Measurements from ENCODE around the gene ZNF425. TPM values are rescaled to one million over a fixed set of nuclear protein-coding genes. Genes with fewer than 3 reads are reported as not detected.

Gene ZNF425
- total and polyA plus RNA-seq, 4 donors: 0.25 to 0.98 (median 0.58) TPM

- Histone ChIP-seq H3K36me3 (ENCODE audit: control insufficient read depth in 4 of 4, insufficient read depth in 3 of 4, low read depth in 1 of 4, low read length in 3 of 4) (peaks cover 0 to 2% (median 0%) of the 10 kb centered on the region in 4 donors), H3K4me1 (ENCODE audit: control insufficient read depth in 4 of 4, insufficient read depth in 4 of 4, low read length in 3 of 4) (no peaks in the 10 kb centered on the region), H3K9ac (ENCODE audit: low read depth in 1 of 2, low read length in 2 of 2) (no peak overlapping the region), H3K4me3 (ENCODE audit: low read depth in 1 of 3, low read length in 3 of 3) (no peak overlapping the region), H3K27me3 (ENCODE audit: control insufficient read depth in 4 of 4, insufficient read depth in 4 of 4, low read length in 3 of 4) (no peaks in the 10 kb centered on the region), H3K9me3 (ENCODE audit: control insufficient read depth in 4 of 4, low read length in 3 of 4) (no peaks in the 10 kb centered on the region), H3K27ac (ENCODE audit: low read depth in 1 of 2, low read length in 2 of 2) (no peak overlapping the region)
- no peak for TF ChIP-seq HNF4A (conservative IDR thresholded peaks at IDR 0.05)
- TF ChIP-seq NR2F2 (IDR thresholded peaks at IDR 0.05): no peak
- TF ChIP-seq ATF3 (IDR thresholded peaks at IDR 0.05): no peak
- TF ChIP-seq ZBTB33 (IDR thresholded peaks at IDR 0.05): no peak
- TF ChIP-seq EGR1 (IDR thresholded peaks at IDR 0.05; ENCODE audit: low read depth in 2 of 2): no peak
- TF ChIP-seq HNF4G (IDR thresholded peaks at IDR 0.05): no peak
- 86% methylated on average over 1 of the region's 1 CpG for WGBS
- DNase-seq (ENCODE audit: low spot score): no peak
Observed at GRCh38 chr7:149102666-149103065, 23.5 kb downstream of the ZNF425 start.

- no peak for DNase-seq (ENCODE audit: low spot score)
- Histone ChIP-seq H3K27me3 (ENCODE audit: control insufficient read depth in 4 of 4, insufficient read depth in 4 of 4, low read length in 3 of 4) (no peaks in the 10 kb centered on the region), H3K4me1 (ENCODE audit: control insufficient read depth in 4 of 4, insufficient read depth in 4 of 4, low read length in 3 of 4) (no peaks in the 10 kb centered on the region), H3K9ac (ENCODE audit: low read depth in 1 of 2, low read length in 2 of 2) (no peak overlapping the region), H3K27ac (ENCODE audit: low read depth in 1 of 2, low read length in 2 of 2) (no peak overlapping the region), H3K4me3 (ENCODE audit: low read depth in 1 of 3, low read length in 3 of 3) (no peak overlapping the region), H3K36me3 (ENCODE audit: control insufficient read depth in 4 of 4, insufficient read depth in 3 of 4, low read depth in 1 of 4, low read length in 3 of 4) (peaks cover 0 to 2% (median 0%) of the 10 kb centered on the region in 4 donors), H3K9me3 (ENCODE audit: control insufficient read depth in 4 of 4, low read length in 3 of 4) (no peaks in the 10 kb centered on the region)
- 93% methylated on average over 2 of the region's 2 CpGs for WGBS
- TF ChIP-seq ATF3 (IDR thresholded peaks at IDR 0.05): no peak
- no peak for TF ChIP-seq RAD21 (IDR thresholded peaks at IDR 0.05)
- no peak for TF ChIP-seq EGR1 (IDR thresholded peaks at IDR 0.05; ENCODE audit: low read depth in 2 of 2)
- no peak for TF ChIP-seq RXRA (IDR thresholded peaks at IDR 0.05)
- no peak for TF ChIP-seq TAF1 (conservative IDR thresholded peaks at IDR 0.05)
- TF ChIP-seq YY1 (IDR thresholded peaks at IDR 0.05): no peak
- TF ChIP-seq SP1 (IDR thresholded peaks at IDR 0.05): no peak
- TF ChIP-seq CTCF (IDR thresholded peaks at IDR 0.05; ENCODE audit: low read depth, low read length, missing input control): no peak
- no peak for TF ChIP-seq REST (IDR thresholded peaks at IDR 0.05)
- TF ChIP-seq GABPA (IDR thresholded peaks at IDR 0.05 in 1 of 2, conservative IDR thresholded peaks at IDR 0.05 in 1 of 2): no peak
- no peak for TF ChIP-seq ZBTB33 (IDR thresholded peaks at IDR 0.05)
- no peak for TF ChIP-seq NR2F2 (IDR thresholded peaks at IDR 0.05)
- no peak for TF ChIP-seq JUND (IDR thresholded peaks at IDR 0.05)
- TF ChIP-seq MAX (IDR thresholded peaks at IDR 0.05): no peak
- no peak for TF ChIP-seq HNF4G (IDR thresholded peaks at IDR 0.05)
- no peak for TF ChIP-seq FOXA1 (IDR thresholded peaks at IDR 0.05)
- TF ChIP-seq HNF4A (conservative IDR thresholded peaks at IDR 0.05): no peak
- TF ChIP-seq FOXA2 (IDR thresholded peaks at IDR 0.05): no peak
Observed at GRCh38 chr7:149100821-149101220, 25.3 kb downstream of the ZNF425 start.
